HG02759 (cell line): ENCODE results near the gene EXOSC7.
A peak's percentile ranks its signal among the peaks of the same experiment; 100 is the strongest.

Experiments
- ATAC-seq: cut with Tn5 transposase; IDR thresholded peaks from one replicate; pipeline ENCODE4 v1.9.1; 2021; ENCODE audit warnings: mild to moderate bottlenecking, moderate library complexity; ENCODE audit not compliant: unreplicated experiment

EXOSC7 gene

GRCh38 chr3:44992555-44993470, 16.8 kb downstream of the EXOSC7 start:
- ATAC-seq: no peak

- no peak for ATAC-seq
Measured at GRCh38 chr3:44993471-44994205, 17.6 kb downstream of the EXOSC7 start.

- ATAC-seq: no peak
Measured at GRCh38 chr3:44995142-44995770, 19.2 kb downstream of the EXOSC7 start.

- peak; percentile 61 for ATAC-seq
Measured at GRCh38 chr3:44996556-44996969, 20.5 kb downstream of the EXOSC7 start.

- no peak for ATAC-seq
Measured at GRCh38 chr3:44999782-45000181, 23.7 kb downstream of the EXOSC7 start.

GRCh38 chr3:45000823-45001222, 24.8 kb downstream of the EXOSC7 start:
- no peak for ATAC-seq

GRCh38 chr3:45001738-45002137, 25.7 kb downstream of the EXOSC7 start:
- ATAC-seq: no peak

GRCh38 chr3:45002139-45002660, 26.2 kb downstream of the EXOSC7 start:
- no peak for ATAC-seq

GRCh38 chr3:45002720-45003119, 26.7 kb downstream of the EXOSC7 start:
- ATAC-seq: no peak

GRCh38 chr3:45003406-45003805, 27.4 kb downstream of the EXOSC7 start:
- ATAC-seq: no peak

- ATAC-seq: no peak
Measured at GRCh38 chr3:45003859-45004258, 27.8 kb downstream of the EXOSC7 start.

GRCh38 chr3:45007091-45007490, 31.0 kb downstream of the EXOSC7 start:
- no peak for ATAC-seq

- ATAC-seq: no peak
Measured at GRCh38 chr3:45008117-45008516, 32.1 kb downstream of the EXOSC7 start.

- ATAC-seq: no peak
Measured at GRCh38 chr3:45009868-45010267, 33.8 kb downstream of the EXOSC7 start.

GRCh38 chr3:45010811-45011333, 34.8 kb downstream of the EXOSC7 start:
- no peak for ATAC-seq

GRCh38 chr3:45011756-45012508, 35.9 kb downstream of the EXOSC7 start:
- peak; percentile 48 for ATAC-seq

GRCh38 chr3:45012577-45012976, 36.5 kb downstream of the EXOSC7 start:
- ATAC-seq: no peak

GRCh38 chr3:45016916-45017315, 40.9 kb downstream of the EXOSC7 start:
- ATAC-seq: no peak

- ATAC-seq: no peak
Measured at GRCh38 chr3:45017821-45018220, 41.8 kb downstream of the EXOSC7 start.

GRCh38 chr3:45020534-45020933, 44.5 kb downstream of the EXOSC7 start:
- no peak for ATAC-seq
